ENCODE data around the gene NAALADL1. TPM values are rescaled to one million over a fixed set of nuclear protein-coding genes. Genes with fewer than 3 reads are reported as not detected.
"Not testable (repeated sequence)": the region's sequence is repeated elsewhere in the genome, so short reads cannot be mapped to it uniquely, and the experiment has no call there.

The NAALADL1 gene
- total and polyA plus RNA-seq, 12 donors: 1.3 to 15.7 (median 5.5) TPM

DNA sequence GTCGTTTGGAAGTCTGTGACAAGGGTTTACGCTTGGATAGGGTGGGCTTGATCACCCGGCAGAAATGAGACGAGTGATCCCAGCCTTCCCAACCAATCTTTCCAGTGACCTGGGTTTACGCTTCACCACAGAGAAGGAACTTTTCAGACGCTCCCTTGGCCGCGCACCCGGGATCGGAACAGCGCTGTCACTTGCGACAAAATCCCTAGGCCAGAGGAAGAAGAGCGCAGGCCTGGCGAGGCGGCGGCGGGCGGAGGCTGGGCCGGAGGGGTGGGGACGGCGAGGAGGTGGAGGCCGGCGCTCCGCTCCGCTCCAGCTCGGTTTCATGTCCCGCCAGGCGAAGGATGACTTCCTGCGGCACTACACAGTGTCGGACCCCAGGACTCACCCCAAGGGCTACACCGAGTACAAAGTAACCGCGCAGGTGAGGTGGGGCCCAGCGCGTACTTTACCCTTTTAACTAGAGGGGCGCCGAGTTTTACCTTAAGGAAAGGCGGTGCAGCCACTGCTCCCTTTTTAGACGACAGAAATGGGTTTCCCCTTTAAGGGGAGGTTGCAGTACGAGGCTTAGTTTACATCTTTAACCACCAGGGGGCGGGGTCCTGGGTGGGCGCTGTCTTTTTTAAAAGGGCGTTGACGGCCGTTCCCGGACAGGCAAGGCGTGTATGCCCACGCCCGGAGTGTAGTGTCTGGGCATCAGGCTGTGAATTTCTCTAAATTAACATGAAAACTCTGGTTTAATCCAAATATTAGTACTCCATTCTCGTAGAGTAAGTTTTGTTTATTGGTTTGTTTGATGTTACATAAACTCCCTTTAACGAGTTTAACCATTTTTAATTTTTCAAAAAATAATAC, 30.9 kb downstream of the NAALADL1 start, which contains the start of gene SNX15:
SNX15 (plus strand) TSS at position 227 of the 855 bp plus-strand sequence; CDS start at position 326, 99 bp downstream.
- intact Hi-C loops (cut with DNase I): loop anchor here in 1 of 2 donors (10.0 kb wide), 1 partner anchor 103 kb away; the partner anchor contains the start of gene PPP2R5B
- Histone ChIP-seq H3K4me3 (peak within 1 kb of the TSS in 3 of 4 donors; percentile 53 to 70 (median 64)), H3K27me3 (no peaks in the 10 kb centered on the region), H3K36me3 (replicated peaks in 1 of 2) (peaks cover 0 to 7% of the 10 kb centered on the region in 2 donors), H3K4me1 (replicated peaks in 1 of 2) (peaks cover 6 to 16% of the 10 kb centered on the region in 2 donors), H3K27ac (peak within 1 kb of the TSS; percentile 75 to 96 (median 85)), H3K9me3 (replicated peaks in 1 of 3) (no peaks in the 10 kb centered on the region)
- TF ChIP-seq, protein P1, sequence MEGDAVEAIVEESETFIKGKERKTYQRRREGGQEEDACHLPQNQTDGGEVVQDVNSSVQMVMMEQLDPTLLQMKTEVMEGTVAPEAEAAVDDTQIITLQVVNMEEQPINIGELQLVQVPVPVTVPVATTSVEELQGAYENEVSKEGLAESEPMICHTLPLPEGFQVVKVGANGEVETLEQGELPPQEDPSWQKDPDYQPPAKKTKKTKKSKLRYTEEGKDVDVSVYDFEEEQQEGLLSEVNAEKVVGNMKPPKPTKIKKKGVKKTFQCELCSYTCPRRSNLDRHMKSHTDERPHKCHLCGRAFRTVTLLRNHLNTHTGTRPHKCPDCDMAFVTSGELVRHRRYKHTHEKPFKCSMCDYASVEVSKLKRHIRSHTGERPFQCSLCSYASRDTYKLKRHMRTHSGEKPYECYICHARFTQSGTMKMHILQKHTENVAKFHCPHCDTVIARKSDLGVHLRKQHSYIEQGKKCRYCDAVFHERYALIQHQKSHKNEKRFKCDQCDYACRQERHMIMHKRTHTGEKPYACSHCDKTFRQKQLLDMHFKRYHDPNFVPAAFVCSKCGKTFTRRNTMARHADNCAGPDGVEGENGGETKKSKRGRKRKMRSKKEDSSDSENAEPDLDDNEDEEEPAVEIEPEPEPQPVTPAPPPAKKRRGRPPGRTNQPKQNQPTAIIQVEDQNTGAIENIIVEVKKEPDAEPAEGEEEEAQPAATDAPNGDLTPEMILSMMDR (IDR thresholded peaks at IDR 0.05): peak; percentile 68 to 90 (median 78)
- peak; percentile 71 to 80 for TF ChIP-seq POLR2A (IDR thresholded peaks at IDR 0.05)
- WGBS, 4 donors: 0 to 1% (median 1%) methylated on average over 22 to 51 of the region's 51 CpGs
- peak; percentile 91 to 97 (median 95) for DNase-seq

DNA sequence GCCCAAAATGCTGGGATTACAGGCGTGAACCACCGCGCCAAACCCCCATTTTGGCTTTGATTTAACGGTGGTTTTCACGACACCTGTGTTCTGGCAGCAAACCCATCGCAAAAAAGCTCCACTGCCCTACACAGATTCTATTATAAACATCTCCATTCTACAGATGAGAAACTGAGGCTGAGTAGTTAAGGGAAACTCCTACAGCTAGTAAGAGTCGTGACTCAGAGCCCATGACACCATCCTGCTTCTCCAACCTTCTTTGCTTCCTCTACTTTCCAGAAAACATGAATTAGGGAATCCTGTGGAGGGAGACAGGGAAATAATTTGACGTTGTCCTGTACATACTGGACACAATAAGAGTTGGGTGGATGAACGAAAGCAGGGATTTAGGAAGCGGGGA, 31.5 kb downstream of the NAALADL1 start:
- 54 to 67% (median 60%) methylated on average over 10 of the region's 10 CpGs for WGBS, 4 donors
- TF ChIP-seq POLR2A (IDR thresholded peaks at IDR 0.05): no peak
- TF ChIP-seq, protein P1 (IDR thresholded peaks at IDR 0.05): no peak

DNA sequence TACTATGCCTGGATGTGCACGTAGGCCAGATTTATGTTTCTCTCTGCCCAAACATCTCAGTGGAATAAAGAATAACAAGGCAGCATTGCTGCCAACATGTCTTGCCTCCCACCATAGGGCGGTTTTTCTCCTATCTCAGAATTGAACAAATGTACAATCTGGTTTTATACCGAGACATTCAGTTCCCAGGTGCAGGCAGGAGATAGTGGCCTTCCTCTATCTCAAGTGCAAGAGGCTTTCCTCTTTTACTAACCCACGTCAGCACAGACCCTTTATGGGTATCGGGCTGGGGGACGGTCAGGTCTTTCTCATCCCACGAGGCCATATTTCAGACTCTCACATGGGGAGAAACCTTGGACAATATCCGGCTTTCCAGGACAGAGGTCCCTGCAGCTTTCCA, 34.9 kb downstream of the NAALADL1 start:
- H3K27ac ChIP-seq; H3K4me1 ChIP-seq (replicated peaks in 1 of 2); DNase-seq; H3K9me3 ChIP-seq (replicated peaks in 1 of 3); H3K27me3 ChIP-seq; H3K4me3 ChIP-seq: not testable (repeated sequence)
- WGBS, 4 donors: 68 to 72% (median 70%) methylated on average over 7 to 8 of the region's 8 CpGs
- intact Hi-C loops (cut with DNase I): loop anchor here in 1 of 2 donors (10.0 kb wide), 1 partner anchor 99 kb away; the partner anchor contains the start of gene PPP2R5B
- peaks cover 0 to 25% of the 10 kb centered on the region in 2 donors for H3K36me3 ChIP-seq (replicated peaks in 1 of 2)

More for the DNA sequence above, 31.5 kb downstream of the NAALADL1 start:
- peak overlapping the region in 2 of 4 donors; percentile 53 to 70 for H3K4me3 ChIP-seq
- no peak for DNase-seq
- H3K9me3 ChIP-seq (replicated peaks in 1 of 3): no peaks in the 10 kb centered on the region
- peaks cover 6 to 16% of the 10 kb centered on the region in 2 donors for H3K4me1 ChIP-seq (replicated peaks in 1 of 2)
- intact Hi-C loops (cut with DNase I): loop anchor here in 1 of 2 donors (10.0 kb wide), 1 partner anchor 102 kb away; the partner anchor contains the start of gene PPP2R5B
- no peaks in the 10 kb centered on the region for H3K27me3 ChIP-seq
- H3K27ac ChIP-seq: peak overlapping the region in 3 of 5 donors; percentile 85 to 96 (median 91)
- peaks cover 0 to 2% of the 10 kb centered on the region in 2 donors for H3K36me3 ChIP-seq (replicated peaks in 1 of 2)

DNA sequence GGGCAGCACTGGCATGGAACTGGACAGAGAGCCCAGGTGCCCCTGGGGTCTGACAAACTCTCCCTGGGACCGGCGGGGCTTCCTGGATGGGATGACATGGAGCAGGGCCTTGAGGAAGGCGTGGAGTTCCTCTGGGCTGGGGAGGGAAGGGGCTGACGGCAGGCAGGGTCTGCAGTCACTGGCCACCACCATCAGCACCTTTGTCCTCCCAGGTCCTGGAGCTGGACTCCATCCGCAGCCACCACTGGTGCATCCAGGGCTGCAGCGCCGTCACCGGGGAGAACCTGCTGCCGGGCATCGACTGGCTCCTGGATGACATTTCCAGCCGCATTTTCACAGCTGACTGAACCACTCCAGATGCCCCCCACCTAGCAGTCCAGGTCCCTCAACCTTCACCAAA, 36.8 kb downstream of the NAALADL1 start:
- intact Hi-C loops (cut with DNase I): loop anchor here in 1 of 2 donors (10.0 kb wide), 1 partner anchor 97 kb away; the partner anchor contains the start of gene PPP2R5B
- Histone ChIP-seq H3K27me3 (no peaks in the 10 kb centered on the region), H3K27ac (no peak overlapping the region), H3K4me3 (no peak overlapping the region), H3K4me1 (replicated peaks in 1 of 2) (no peaks in the 10 kb centered on the region), H3K9me3 (replicated peaks in 1 of 3) (no peaks in the 10 kb centered on the region), H3K36me3 (replicated peaks in 1 of 2) (peaks cover 0 to 29% of the 10 kb centered on the region in 2 donors)
- DNase-seq: no peak
- 93 to 100% (median 98%) methylated on average over 1 to 11 of the region's 11 CpGs for WGBS, 4 donors
- no peak for TF ChIP-seq POLR2A (IDR thresholded peaks at IDR 0.05)
- TF ChIP-seq, protein P1 (IDR thresholded peaks at IDR 0.05): no peak
